HG03460 (cell line): ENCODE measurements around the gene SSUH2.
"Not testable (repeated sequence)": the region's sequence is repeated elsewhere in the genome, so short reads cannot be mapped to it uniquely, and the experiment has no call there.

Experiments
- ATAC-seq: cut with Tn5 transposase; IDR thresholded peaks from one replicate; pipeline ENCODE4 v1.9.1; 2021; ENCODE audit not compliant: unreplicated experiment

The SSUH2 gene

GRCh38 chr3:8644748-8645390 is at the start of gene SSUH2:
TSS of gene SSUH2 (minus strand) at chr3:8644798. CDS start at chr3:8644758, 40 bp downstream.
- ATAC-seq = no peak

GRCh38 chr3:8691295-8691694 is 46.7 kb upstream of the SSUH2 start:
- not testable (repeated sequence) for ATAC-seq

- not testable (repeated sequence) for ATAC-seq
These were observed 40.4 kb upstream of the SSUH2 start for GRCh38 chr3:8684992-8685391.

GRCh38 chr3:8682850-8683574 is 38.4 kb upstream of the SSUH2 start:
- not testable (repeated sequence) for ATAC-seq

- not testable (repeated sequence) for ATAC-seq
These were observed 37.4 kb upstream of the SSUH2 start for GRCh38 chr3:8681881-8682538.

GRCh38 chr3:8681349-8681748 is 36.8 kb upstream of the SSUH2 start:
- ATAC-seq = no peak

- ATAC-seq = not testable (repeated sequence)
These were observed 35.4 kb upstream of the SSUH2 start for GRCh38 chr3:8679817-8680553.

- no peak for ATAC-seq
These were observed 34.2 kb upstream of the SSUH2 start for GRCh38 chr3:8678751-8679150.

GRCh38 chr3:8677258-8677657 is 32.7 kb upstream of the SSUH2 start:
- not testable (repeated sequence) for ATAC-seq

- not testable (repeated sequence) for ATAC-seq
These were observed 31.0 kb upstream of the SSUH2 start for GRCh38 chr3:8675591-8675990.

- no peak for ATAC-seq
These were observed 28.6 kb upstream of the SSUH2 start for GRCh38 chr3:8673083-8673737.

- no peak for ATAC-seq
These were observed 24.4 kb upstream of the SSUH2 start for GRCh38 chr3:8669019-8669418.

GRCh38 chr3:8668216-8668615 is 23.6 kb upstream of the SSUH2 start:
- ATAC-seq = no peak

- ATAC-seq = no peak
These were observed 23.0 kb upstream of the SSUH2 start for GRCh38 chr3:8667463-8668091.

GRCh38 chr3:8665407-8665896 is 20.9 kb upstream of the SSUH2 start:
- ATAC-seq = peak; percentile 60

GRCh38 chr3:8663177-8664061 is 18.8 kb upstream of the SSUH2 start:
- peak; percentile 50 for ATAC-seq

- ATAC-seq = no peak
These were observed 18.0 kb upstream of the SSUH2 start for GRCh38 chr3:8662594-8662993.

- ATAC-seq = no peak
These were observed 15.8 kb upstream of the SSUH2 start for GRCh38 chr3:8660175-8661118.
